PC-3 (cell line): ENCODE data around the gene MED12L. TPM values are rescaled to one million over a fixed set of nuclear protein-coding genes. Genes with fewer than 3 reads are reported as not detected.

Experiments used
- ATAC-seq: fragments of 200-7000 bp; cut with Tn5 transposase; 2 replicates; pipeline ENCODE4 v1.9.1; 2020; ENCODE audit warnings: mild to moderate bottlenecking, moderate library complexity
- BruUV-seq: library from RNA; stranded (reverse); fragments of 400-500 nt; replicated peaks from 2 replicates; lab custom pipeline; 2021; lab: Mats Ljungman, UMichigan
- CTCF ChIA-PET: fragments of 300-600 bp; sonication (Branson Sonifier 250); formaldehyde crosslinking; loops from one replicate; lab custom pipeline; 2022; ENCODE audit warnings: antibody characterized with exemption; lab: Charles Lee
- POLR2A ChIA-PET: fragments of 300-600 bp; sonication (Branson Sonifier 250); formaldehyde crosslinking; loops from one replicate; lab custom pipeline; 2022; ENCODE audit warnings: antibody characterized with exemption; ENCODE audit not compliant: unreplicated experiment; lab: Charles Lee
- DNase-seq: peaks from one replicate; pipeline ENCODE4 v3.0.0-alpha.2; 2015
- H2AFZ ChIP-seq: fragments of 300-600 bp; sonication (generic); 2 replicates; pipeline ENCODE4 v1.6.0; 2016; ENCODE audit warnings: antibody characterized with exemption, low read length
- H3F3A ChIP-seq: fragments of 300-600 bp; sonication (generic); one replicate; pipeline ENCODE4 v1.6.0; 2017; ENCODE audit warnings: antibody characterized with exemption, low read length, control low read depth, mild to moderate bottlenecking; ENCODE audit not compliant: unreplicated experiment
- H3K27ac ChIP-seq: fragments of 300-600 bp; sonication (generic); 2 replicates; pipeline ENCODE4 v1.5.1; 2016; ENCODE audit warnings: mild to moderate bottlenecking, low read length
- H3K27me3 ChIP-seq: fragments of 300-600 bp; sonication (generic); 2 replicates; pipeline ENCODE4 v1.6.1; 2016; ENCODE audit warnings: low read length, mixed read lengths
- H3K36me3 ChIP-seq: fragments of 300-600 bp; sonication (generic); 2 replicates; pipeline ENCODE4 v1.6.1; 2016; ENCODE audit warnings: low read depth, mixed run types, low read length, mixed read lengths
- H3K4me1 ChIP-seq: fragments of 300-600 bp; sonication (generic); 2 replicates; pipeline ENCODE4 v1.5.1; 2016; ENCODE audit warnings: low read length; ENCODE audit not compliant: insufficient read depth
- H3K4me2 ChIP-seq: fragments of 300-600 bp; sonication (generic); 2 replicates; pipeline ENCODE4 v1.6.0; 2016; ENCODE audit warnings: low read length
- H3K4me3 ChIP-seq: fragments of 300-600 bp; sonication (generic); 2 replicates; pipeline ENCODE4 v1.5.1; 2016; ENCODE audit warnings: mild to moderate bottlenecking, low read length, mixed read lengths
- H3K79me2 ChIP-seq: fragments of 300-600 bp; sonication (generic); 2 replicates; pipeline ENCODE4 v1.6.1; 2017; ENCODE audit warnings: low read length, mixed read lengths
- H3K9ac ChIP-seq: fragments of 300-600 bp; sonication (generic); 2 replicates; pipeline ENCODE4 v1.6.0; 2016; ENCODE audit warnings: mild to moderate bottlenecking, low read length
- H3K9me2 ChIP-seq: fragments of 300-600 bp; sonication (generic); replicated peaks from 2 replicates; pipeline ENCODE4 v1.6.1; 2016; ENCODE audit warnings: mixed run types, low read length, mixed read lengths
- H3K9me3 ChIP-seq: fragments of 300-600 bp; sonication (generic); 2 replicates; pipeline ENCODE4 v1.6.1; 2016; ENCODE audit warnings: low read length, mixed read lengths
- H4K20me1 ChIP-seq: fragments of 300-600 bp; sonication (generic); 2 replicates; pipeline ENCODE4 v1.6.1; 2016; ENCODE audit warnings: low read length, mixed read lengths
- EZH2 ChIP-seq: fragments of 300-600 bp; sonication (generic); IDR thresholded peaks from one replicate; pipeline ENCODE4 v1.6.1; 2017; ENCODE audit warnings: antibody characterized with exemption, mild to moderate bottlenecking, low read length; ENCODE audit not compliant: unreplicated experiment
- EZH2phosphoT487 ChIP-seq: fragments of 300-600 bp; sonication (generic); IDR thresholded peaks from 2 replicates; pipeline ENCODE4 v1.6.1; 2018; ENCODE audit warnings: mild to moderate bottlenecking, antibody characterized with exemption, low read length, borderline replicate concordance
- intact Hi-C: fragments of 100-400 bp; cut with micrococcal nuclease; formaldehyde crosslinking; loops from 2 replicates; pipeline ENCODE4 v1.9.0; 2023
- total RNA-seq: library from RNA; depleted of rRNA; stranded (reverse); fragments of >200 nt; gene quantifications from 2 replicates; pipeline ENCODE4 v1.2.3, GENCODE V29; 2014
- TF ChIP-seq, protein P1 (sequence below): fragments of 300-600 bp; sonication (generic); conservative IDR thresholded peaks from 2 replicates; pipeline ENCODE4 v1.5.1; 2017; ENCODE audit warnings: antibody characterized with exemption, low read depth, mild to moderate bottlenecking, low read length

Gene MED12L
- total RNA-seq, 1 experiment from 2014 or later = 0.55 TPM

GRCh38 chr3:151382671-151383070, 297.2 kb downstream of the MED12L start:
- Histone ChIP-seq H3K4me2 (no peak overlapping the region), H3F3A (no peaks in the 10 kb centered on the region), H3K79me2 (no peaks in the 10 kb centered on the region), H3K27ac (no peak overlapping the region), H3K9me3 (no peaks in the 10 kb centered on the region), H3K27me3 (no peaks in the 10 kb centered on the region), H2AFZ (no peak overlapping the region), H3K4me1 (no peaks in the 10 kb centered on the region), H4K20me1 (no peaks in the 10 kb centered on the region), H3K9ac (no peak overlapping the region), H3K4me3 (no peak overlapping the region), H3K36me3 (no peaks in the 10 kb centered on the region), H3K9me2 (no peaks in the 10 kb centered on the region)
- intact Hi-C loops = no loop called here
- no peak for DNase-seq
- BruUV-seq = no TSS peak
- ATAC-seq = no peak
- POLR2A ChIA-PET = no interaction called here
- TF ChIP-seq EZH2phosphoT487 = no peak
- TF ChIP-seq EZH2 = no peak
- TF ChIP-seq, protein P1, sequence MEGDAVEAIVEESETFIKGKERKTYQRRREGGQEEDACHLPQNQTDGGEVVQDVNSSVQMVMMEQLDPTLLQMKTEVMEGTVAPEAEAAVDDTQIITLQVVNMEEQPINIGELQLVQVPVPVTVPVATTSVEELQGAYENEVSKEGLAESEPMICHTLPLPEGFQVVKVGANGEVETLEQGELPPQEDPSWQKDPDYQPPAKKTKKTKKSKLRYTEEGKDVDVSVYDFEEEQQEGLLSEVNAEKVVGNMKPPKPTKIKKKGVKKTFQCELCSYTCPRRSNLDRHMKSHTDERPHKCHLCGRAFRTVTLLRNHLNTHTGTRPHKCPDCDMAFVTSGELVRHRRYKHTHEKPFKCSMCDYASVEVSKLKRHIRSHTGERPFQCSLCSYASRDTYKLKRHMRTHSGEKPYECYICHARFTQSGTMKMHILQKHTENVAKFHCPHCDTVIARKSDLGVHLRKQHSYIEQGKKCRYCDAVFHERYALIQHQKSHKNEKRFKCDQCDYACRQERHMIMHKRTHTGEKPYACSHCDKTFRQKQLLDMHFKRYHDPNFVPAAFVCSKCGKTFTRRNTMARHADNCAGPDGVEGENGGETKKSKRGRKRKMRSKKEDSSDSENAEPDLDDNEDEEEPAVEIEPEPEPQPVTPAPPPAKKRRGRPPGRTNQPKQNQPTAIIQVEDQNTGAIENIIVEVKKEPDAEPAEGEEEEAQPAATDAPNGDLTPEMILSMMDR = no peak
- CTCF ChIA-PET = no interaction called here

GRCh38 chr3:151383111-151383510, 297.6 kb downstream of the MED12L start:
- Histone ChIP-seq H3K36me3 (no peaks in the 10 kb centered on the region), H3K4me3 (no peak overlapping the region), H3K9me3 (no peaks in the 10 kb centered on the region), H3K9ac (no peak overlapping the region), H4K20me1 (no peaks in the 10 kb centered on the region), H3K9me2 (no peaks in the 10 kb centered on the region), H2AFZ (no peak overlapping the region), H3K4me2 (no peak overlapping the region), H3K27me3 (no peaks in the 10 kb centered on the region), H3K79me2 (no peaks in the 10 kb centered on the region), H3F3A (no peaks in the 10 kb centered on the region), H3K27ac (no peak overlapping the region), H3K4me1 (no peaks in the 10 kb centered on the region)
- intact Hi-C loops = no loop called here
- POLR2A ChIA-PET = no interaction called here
- no peak for ATAC-seq
- CTCF ChIA-PET = no interaction called here
- TF ChIP-seq EZH2phosphoT487 (no peak), EZH2 (no peak)
- TF ChIP-seq, protein P1 = no peak
- DNase-seq = no peak
- no TSS peak for BruUV-seq

- ChIA-PET POLR2A (no interaction called here), CTCF (no interaction called here)
- Histone ChIP-seq H3K4me2 (no peak overlapping the region), H3K27ac (no peak overlapping the region), H3K27me3 (no peaks in the 10 kb centered on the region), H3F3A (no peaks in the 10 kb centered on the region), H3K4me1 (no peaks in the 10 kb centered on the region), H3K79me2 (no peaks in the 10 kb centered on the region), H3K4me3 (no peak overlapping the region), H2AFZ (no peak overlapping the region), H3K9ac (no peak overlapping the region), H3K36me3 (no peaks in the 10 kb centered on the region), H3K9me3 (no peaks in the 10 kb centered on the region), H3K9me2 (no peaks in the 10 kb centered on the region), H4K20me1 (no peaks in the 10 kb centered on the region)
- DNase-seq (no peak), ATAC-seq (no peak)
- BruUV-seq = no TSS peak
- intact Hi-C loops = no loop called here
- TF ChIP-seq, protein P1 = no peak
- TF ChIP-seq EZH2phosphoT487 (no peak), EZH2 (no peak)
These were observed 298.5 kb downstream of the MED12L start for GRCh38 chr3:151383956-151384355.
